Panc1 (cell line): ENCODE measurements around the gene SGSM1. TPM values are rescaled to one million over a fixed set of nuclear protein-coding genes. Genes with fewer than 3 reads are reported as not detected.

Experiments used
- ATAC-seq: fragments of 200-7000 bp; cut with Tn5 transposase; 2 replicates; pipeline ENCODE4 v1.9.1; 2020; ENCODE audit warnings: mild to moderate bottlenecking, moderate library complexity
- BruUV-seq: library from RNA; stranded (reverse); fragments of 400-500 nt; replicated peaks from 2 replicates; lab custom pipeline; 2021; lab: Mats Ljungman, UMichigan
- CTCF ChIA-PET: fragments of 300-600 bp; sonication (Branson Sonifier 250); formaldehyde crosslinking; loops from one replicate; lab custom pipeline; 2022; ENCODE audit warnings: antibody characterized with exemption; lab: Charles Lee
- POLR2A ChIA-PET: fragments of 300-600 bp; sonication (Branson Sonifier 250); formaldehyde crosslinking; loops from one replicate; lab custom pipeline; 2022; ENCODE audit warnings: antibody characterized with exemption; lab: Charles Lee
- DNase-seq: peaks from one replicate; pipeline ENCODE4 v3.0.0-alpha.2; 2010; ENCODE audit warnings: low read depth, low spot score
- H3K27ac ChIP-seq: 2 replicates; pipeline ENCODE4 v1.5.1; 2011; ENCODE audit warnings: mild to moderate bottlenecking, low read length, inconsistent platforms
- H3K27me3 ChIP-seq: fragments of 200-500 bp; sonication (Bioruptor generic); 2 replicates; pipeline ENCODE4 v1.6.0; 2014; ENCODE audit warnings: low read length, inconsistent platforms; ENCODE audit not compliant: control insufficient read depth, insufficient read depth
- H3K36me3 ChIP-seq: fragments of 200-500 bp; sonication (Bioruptor generic); 2 replicates; pipeline ENCODE4 v1.5.1; 2014; ENCODE audit warnings: inconsistent platforms, mild to moderate bottlenecking, low read length, moderate library complexity; ENCODE audit not compliant: control insufficient read depth, insufficient read depth
- H3K4me1 ChIP-seq: 2 replicates; pipeline ENCODE4 v1.5.1; 2011; ENCODE audit warnings: inconsistent platforms, mild to moderate bottlenecking, low read length, moderate library complexity; ENCODE audit not compliant: control insufficient read depth, insufficient read depth
- H3K4me3 ChIP-seq, 2 experiments: 2 replicates each; pipeline ENCODE4 v1.5.1; 2011 to 2012; ENCODE audit warnings: low read depth in 2 of 2, low read length in 2 of 2, mild to moderate bottlenecking in 2 of 2, inconsistent platforms in 1 of 2, moderate library complexity in 1 of 2
- H3K9me3 ChIP-seq: fragments of 200-500 bp; sonication (Bioruptor generic); 2 replicates; pipeline ENCODE4 v1.5.1; 2014; ENCODE audit warnings: low read depth, mild to moderate bottlenecking, inconsistent platforms, low read length, moderate library complexity; ENCODE audit not compliant: control insufficient read depth, insufficient read depth
- CTCF ChIP-seq: fragments of 450-650 bp; IDR thresholded peaks from 2 replicates; pipeline ENCODE4 v1.5.1; 2017; ENCODE audit warnings: mild to moderate bottlenecking
- POLR2AphosphoS5 ChIP-seq: IDR thresholded peaks from 2 replicates; pipeline ENCODE4 v1.6.1; 2012; ENCODE audit warnings: mild to moderate bottlenecking, low read depth, low read length, moderate library complexity
- REST ChIP-seq, 2 experiments: IDR thresholded peaks; 2 replicates each; pipeline ENCODE4 v1.6.1; 2011 to 2012; ENCODE audit warnings: low read depth in 2 of 2, control low read depth in 1 of 2, low read length in 1 of 2, mild to moderate bottlenecking in 1 of 2, moderate library complexity in 1 of 2; ENCODE audit not compliant: insufficient read depth in 1 of 2
- SIN3A ChIP-seq: IDR thresholded peaks from 2 replicates; pipeline ENCODE4 v1.6.1; 2012; ENCODE audit warnings: low read depth, mild to moderate bottlenecking, low read length, moderate library complexity, borderline replicate concordance; ENCODE audit not compliant: insufficient read depth
- TCF7L2 ChIP-seq: IDR thresholded peaks from 2 replicates; pipeline ENCODE4 v1.6.1; 2011; ENCODE audit warnings: mild to moderate bottlenecking, low read depth, low read length, inconsistent platforms
- in situ Hi-C: cut with HindIII; loops from 2 replicates; pipeline ENCODE4 v1.10.0; 2016; ENCODE audit warnings: low sequenced_read_pairs, low pct_unique_long_range_greater_than_20kb
- intact Hi-C: fragments of 100-400 bp; cut with micrococcal nuclease; formaldehyde crosslinking; loops from one replicate; pipeline ENCODE4 v1.10.0; 2022; ENCODE audit not compliant: unreplicated experiment
- total RNA-seq: library from RNA; stranded (reverse); gene quantifications from one replicate; pipeline ENCODE4 v1.2.1, GENCODE V29; 2021; ENCODE audit not compliant: unreplicated experiment

The SGSM1 gene
- total RNA-seq, 1 experiment from 2014 or later: 1.6 TPM

DNA sequence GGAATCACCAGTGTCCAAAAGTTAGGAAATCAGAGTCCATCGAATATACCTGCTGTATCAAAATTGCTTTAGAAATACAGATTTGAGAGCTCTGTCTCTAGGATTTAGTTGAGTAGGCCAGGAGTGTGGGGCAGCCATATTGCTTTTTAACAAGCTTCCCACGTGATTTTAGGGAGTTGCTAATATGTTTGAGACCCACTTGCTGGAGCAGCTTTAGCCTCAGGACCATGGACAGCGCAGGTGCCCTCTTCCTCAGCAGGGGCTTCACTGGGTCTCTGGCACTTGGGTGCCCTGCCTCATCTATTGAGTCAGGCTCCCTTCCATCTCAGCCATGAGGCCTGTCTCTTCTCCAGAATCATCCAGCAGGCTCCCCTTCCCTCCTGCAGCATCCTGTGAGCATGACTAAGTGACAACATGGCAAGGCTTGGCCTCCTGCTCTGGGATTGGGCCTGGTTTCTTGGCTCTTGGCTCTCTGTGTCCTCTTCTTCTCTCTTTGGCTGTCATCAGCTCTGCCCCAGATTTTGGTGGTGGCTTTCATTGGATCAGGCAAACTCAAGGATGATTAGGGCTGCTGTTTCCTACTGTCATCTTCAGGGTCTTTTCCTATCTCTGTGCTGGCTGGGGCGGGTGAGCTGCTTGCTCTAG lies 70.0 kb downstream of the SGSM1 start:
- ATAC-seq: no peak
- Histone ChIP-seq H3K27ac (no peak overlapping the region), H3K27me3 (no peaks in the 10 kb centered on the region; the same call in 1 of the 2 replicates), H3K4me3 (no peak overlapping the region), H3K4me1 (no peaks in the 10 kb centered on the region), H3K36me3 (no peaks in the 10 kb centered on the region), H3K9me3 (no peaks in the 10 kb centered on the region)
- in situ Hi-C loops (no loop called here), intact Hi-C loops (no loop called here)
- BruUV-seq: no TSS peak
- no peak for DNase-seq
- ChIA-PET POLR2A (no interaction called here), CTCF (no interaction called here)
- TF ChIP-seq TCF7L2 (no peak), REST (IDR thresholded peaks at IDR 0.05; ENCODE audit: insufficient read depth in 1 of 2, low read depth in 2 of 2, low read length in 1 of 2) (peak; percentile 90 to 93)

DNA sequence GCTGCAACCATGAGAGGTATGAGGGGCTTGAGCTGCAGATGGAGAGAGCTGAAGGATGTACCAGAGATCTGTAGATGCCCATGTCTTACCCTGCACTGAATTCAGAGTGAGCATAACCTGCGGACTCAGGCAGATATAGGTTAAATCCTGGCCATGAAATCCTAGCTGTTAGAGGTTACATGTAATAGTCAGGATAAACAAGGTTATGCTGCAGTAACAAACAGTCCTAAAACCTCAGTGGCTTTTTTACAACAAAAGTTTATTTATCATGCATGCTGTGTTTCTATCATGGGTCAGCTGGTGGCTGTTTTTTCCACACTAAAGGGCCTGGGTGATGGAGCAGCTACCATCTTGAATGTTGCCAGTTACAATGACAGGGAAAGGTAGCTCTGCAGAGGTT lies 70.7 kb downstream of the SGSM1 start:
- ChIA-PET CTCF (interaction anchor here (0.6 kb wide), 1 partner anchor 56 kb away, joined by 9 read pairs; no protein-coding TSS in a partner anchor), POLR2A (no interaction called here)
- Histone ChIP-seq H3K9me3 (no peaks in the 10 kb centered on the region), H3K36me3 (no peaks in the 10 kb centered on the region), H3K4me3 (no peak overlapping the region), H3K27ac (no peak overlapping the region), H3K27me3 (no peaks in the 10 kb centered on the region; the same call in 1 of the 2 replicates), H3K4me1 (no peaks in the 10 kb centered on the region)
- no peak for ATAC-seq
- no peak for DNase-seq
- intact Hi-C loops: no loop called here
- no TSS peak for BruUV-seq
- TF ChIP-seq SIN3A (no peak), POLR2AphosphoS5 (no peak), CTCF (no peak), REST (IDR thresholded peaks at IDR 0.05; ENCODE audit: insufficient read depth in 1 of 2, low read depth in 2 of 2, low read length in 1 of 2) (no peak), TCF7L2 (no peak)
- in situ Hi-C loops: no loop called here
